Activated T-cell treated with anti-CD3 and anti-CD28 coated beads, Interleukin-2, amount 50 U/mL, for 4 hours (primary cell): Measurements from ENCODE around the gene ITPRID2. TPM values are rescaled to one million over a fixed set of nuclear protein-coding genes. Genes with fewer than 3 reads are reported as not detected.

Experiments used
- ATAC-seq, 2 donors: fragments of 200-7000 bp; cut with Tn5 transposase; one replicate each; pipeline ENCODE4 v1.10.0; 2021
- DNase-seq: peaks from one replicate; pipeline ENCODE4 v3.0.0-alpha.2; 2020
- H3K27me3 Mint-ChIP-seq: one replicate; pipeline ENCODE4 v1.8.0; 2021; ENCODE audit warnings: low read depth, mixed read lengths
- H3K36me3 Mint-ChIP-seq: one replicate; pipeline ENCODE4 v1.8.0; 2022; ENCODE audit warnings: mixed read lengths; ENCODE audit not compliant: insufficient read depth
- H3K4me1 Mint-ChIP-seq: one replicate; pipeline ENCODE4 v1.8.0; 2021; ENCODE audit warnings: low read depth, mixed read lengths
- H3K4me3 Mint-ChIP-seq: one replicate; pipeline ENCODE4 v1.8.0; 2021; ENCODE audit warnings: mild to moderate bottlenecking, moderate library complexity, mixed read lengths
- H3K9me3 Mint-ChIP-seq: one replicate; pipeline ENCODE4 v1.8.0; 2021; ENCODE audit warnings: mixed read lengths
- total RNA-seq, 3 donors: library from RNA; stranded (reverse); gene quantifications; one replicate each; pipeline ENCODE4 v1.2.1, GENCODE V29; 2021

The ITPRID2 gene
- total RNA-seq, 3 donors from 2014 or later = 30.9 to 41.8 (median 37.5) TPM

DNA sequence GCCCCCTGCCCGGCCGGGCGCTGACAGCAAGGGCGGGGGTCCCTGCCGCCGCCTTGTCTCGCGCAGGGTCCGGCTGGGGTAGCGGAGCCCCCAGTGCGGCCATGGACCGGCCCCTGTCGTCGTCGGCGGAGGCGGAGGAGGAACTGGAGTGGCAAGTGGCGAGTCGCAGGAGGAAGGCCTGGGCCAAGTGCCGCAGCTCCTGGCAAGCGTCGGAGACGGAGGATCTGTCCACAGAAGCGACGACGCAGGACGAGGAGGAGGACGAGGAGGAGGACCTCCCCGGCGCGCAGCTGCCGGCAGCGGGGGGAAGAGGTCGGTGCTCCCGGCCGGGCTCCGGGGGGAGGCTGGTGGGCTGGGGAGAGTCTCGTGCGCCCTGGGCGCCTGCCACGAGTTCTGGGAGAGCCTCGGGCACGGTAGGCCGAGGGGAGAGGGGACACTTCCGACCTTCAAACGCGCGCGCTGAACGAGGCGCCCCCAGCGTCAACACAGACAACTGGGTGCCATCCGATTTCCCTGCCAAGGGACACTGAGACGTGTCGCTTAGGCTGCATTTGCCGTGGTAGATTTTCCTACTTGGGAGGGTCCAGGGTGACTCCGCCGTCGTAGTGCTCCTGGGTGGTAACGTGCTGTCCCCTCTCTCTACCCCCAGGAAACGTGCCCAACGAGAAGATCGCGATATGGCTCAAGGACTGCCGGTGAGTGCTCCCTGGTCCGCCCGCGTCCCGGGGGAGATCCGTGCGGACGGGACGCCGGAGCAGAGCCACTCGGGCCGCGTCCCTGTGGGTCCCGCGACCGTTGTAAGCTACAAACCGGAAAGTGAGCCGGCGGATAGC is 652 bp downstream of the ITPRID2 start:
- Mint-ChIP-seq H3K4me1 (peaks cover 29% of the 10 kb centered on the region), H3K9me3 (no peaks in the 10 kb centered on the region), H3K36me3 (peaks cover 9% of the 10 kb centered on the region), H3K4me3 (peak overlapping the region; percentile 97), H3K27me3 (peaks cover 11% of the 10 kb centered on the region)
- ATAC-seq (peak; percentile 65 to 67), DNase-seq (peak; percentile 46)

DNA sequence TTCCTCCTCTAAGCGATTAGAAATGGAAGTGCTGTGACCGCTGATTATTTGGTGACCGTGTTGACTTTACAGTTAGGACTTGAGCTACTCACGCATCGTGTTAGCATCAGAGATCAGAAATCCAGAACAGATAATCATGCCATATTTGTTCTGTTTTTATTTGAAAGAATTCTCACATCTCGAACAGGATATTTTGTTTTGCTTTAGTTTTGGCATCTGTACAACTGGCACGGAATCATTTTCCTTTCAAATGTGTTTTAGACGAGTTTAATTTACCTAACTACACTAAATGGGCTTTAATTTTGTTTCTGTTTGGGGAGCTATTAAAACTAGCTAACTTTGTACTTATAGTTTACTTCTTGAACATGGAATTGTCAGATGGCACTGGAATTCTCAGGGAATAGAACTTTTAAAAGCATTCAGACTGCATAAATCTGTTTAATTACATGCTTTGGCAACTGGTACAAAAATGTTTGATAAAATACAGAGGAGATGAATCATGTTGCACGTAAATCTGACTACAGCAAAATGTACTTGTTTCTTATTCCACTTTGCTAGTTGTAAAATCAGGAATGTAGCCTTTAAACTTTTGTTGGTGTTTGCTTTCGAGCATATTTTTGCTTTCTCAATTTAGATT is 1.4 kb downstream of the ITPRID2 start:
- Mint-ChIP-seq H3K9me3 (no peaks in the 10 kb centered on the region), H3K4me1 (peaks cover 29% of the 10 kb centered on the region), H3K36me3 (peaks cover 9% of the 10 kb centered on the region), H3K27me3 (peaks cover 8% of the 10 kb centered on the region), H3K4me3 (peak overlapping the region; percentile 97)
- DNase-seq = no peak
- ATAC-seq = no peak

DNA sequence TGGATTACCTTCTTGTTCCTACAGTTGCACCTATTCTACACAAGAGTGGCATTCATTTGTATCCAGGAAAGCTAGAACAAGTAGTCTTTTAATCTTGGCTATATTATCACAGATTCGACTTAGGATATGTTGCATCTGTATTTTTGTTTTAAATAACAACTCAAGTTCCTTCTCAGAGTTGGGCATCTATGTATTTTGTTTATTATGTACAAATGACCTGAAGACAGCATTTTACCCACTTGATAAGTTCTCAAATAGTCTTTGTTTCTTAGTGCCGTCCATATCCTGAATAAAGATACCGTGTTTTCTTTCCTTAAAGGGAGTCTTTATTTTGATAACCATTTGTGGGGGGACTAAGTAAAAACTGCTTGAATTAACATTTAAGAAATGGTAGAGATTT is 2.9 kb downstream of the ITPRID2 start:
- H3K4me1 Mint-ChIP-seq = peaks cover 29% of the 10 kb centered on the region
- peaks cover 15% of the 10 kb centered on the region for H3K36me3 Mint-ChIP-seq

DNA sequence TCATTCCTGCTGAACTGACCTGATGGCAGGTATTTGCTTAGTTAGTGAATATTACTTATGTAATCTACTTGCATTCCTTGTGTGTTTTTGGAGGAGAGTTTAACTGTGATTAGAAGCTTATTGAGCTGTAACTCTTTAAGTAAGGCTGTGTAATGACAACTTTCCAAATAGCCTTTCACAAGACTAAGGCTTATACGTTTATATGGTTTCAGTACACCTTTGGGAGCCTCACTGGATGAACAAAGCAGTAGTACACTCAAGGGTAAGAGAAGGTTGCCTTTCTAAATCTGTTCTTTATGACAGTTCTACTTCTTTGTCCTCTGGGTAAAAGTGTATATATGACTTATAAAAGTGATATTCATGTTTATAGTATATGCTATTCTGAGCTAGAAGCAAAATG is 4.3 kb downstream of the ITPRID2 start:
- H3K4me1 Mint-ChIP-seq = peaks cover 36% of the 10 kb centered on the region
- ATAC-seq (no peak), DNase-seq (no peak)
- no peaks in the 10 kb centered on the region for H3K9me3 Mint-ChIP-seq
- no peak overlapping the region for H3K4me3 Mint-ChIP-seq
- H3K36me3 Mint-ChIP-seq = peaks cover 22% of the 10 kb centered on the region
- no peaks in the 10 kb centered on the region for H3K27me3 Mint-ChIP-seq

More for the DNA sequence above, 2.9 kb downstream of the ITPRID2 start:
- ATAC-seq (no peak), DNase-seq (no peak)
- Mint-ChIP-seq H3K27me3 (peaks cover 5% of the 10 kb centered on the region), H3K9me3 (no peaks in the 10 kb centered on the region), H3K4me3 (no peak overlapping the region)

DNA sequence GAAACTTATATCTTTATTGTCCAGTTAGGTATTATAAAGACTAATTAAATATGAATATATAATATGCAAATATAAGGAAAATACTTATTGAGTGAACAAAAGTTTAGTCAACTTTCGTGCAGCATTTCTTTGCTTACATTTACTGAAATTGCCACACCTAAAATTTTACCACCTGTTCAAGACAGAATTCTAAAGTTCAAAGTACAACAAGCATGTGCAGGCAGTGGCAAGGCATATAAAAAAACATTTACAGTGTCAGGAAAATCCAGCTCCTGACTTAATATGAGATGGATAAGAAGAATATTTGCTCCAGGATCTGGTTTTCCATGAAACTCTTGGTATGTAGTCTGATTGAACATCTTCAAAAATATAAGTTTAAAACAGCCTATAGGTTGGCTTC is 4.8 kb downstream of the ITPRID2 start:
- Mint-ChIP-seq H3K4me3 (no peak overlapping the region), H3K36me3 (peaks cover 22% of the 10 kb centered on the region), H3K27me3 (no peaks in the 10 kb centered on the region), H3K9me3 (no peaks in the 10 kb centered on the region), H3K4me1 (peaks cover 33% of the 10 kb centered on the region)
- no peak for ATAC-seq
- DNase-seq = no peak

GRCh38 chr2:181900007-181900651 is 8.6 kb downstream of the ITPRID2 start:
- no peaks in the 10 kb centered on the region for H3K27me3 Mint-ChIP-seq
- H3K9me3 Mint-ChIP-seq = no peaks in the 10 kb centered on the region
- ATAC-seq = no peak
- peaks cover 11% of the 10 kb centered on the region for H3K4me1 Mint-ChIP-seq
- peaks cover 39% of the 10 kb centered on the region for H3K36me3 Mint-ChIP-seq
- no peak for DNase-seq
- no peak overlapping the region for H3K4me3 Mint-ChIP-seq

DNA sequence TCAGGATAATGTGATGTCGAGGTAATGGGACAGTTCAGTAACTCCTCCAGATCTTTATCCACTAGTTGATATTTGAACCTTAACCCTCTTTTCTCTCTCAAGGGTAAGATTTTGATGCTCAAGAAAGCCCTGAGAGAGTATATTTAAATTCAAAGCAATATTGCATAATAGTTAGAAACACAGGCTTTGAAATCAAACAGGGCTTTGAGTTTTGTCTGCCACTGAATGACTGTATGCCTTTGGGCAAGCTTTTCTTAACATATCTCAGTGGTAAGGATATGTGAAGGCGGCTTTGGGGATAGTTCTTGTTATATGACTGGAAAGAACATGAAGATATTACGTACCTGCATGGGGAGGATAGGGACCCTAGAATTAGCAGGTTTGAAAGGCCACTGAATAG is 11.1 kb downstream of the ITPRID2 start:
- peaks cover 43% of the 10 kb centered on the region for H3K36me3 Mint-ChIP-seq
- H3K4me3 Mint-ChIP-seq = no peak overlapping the region
- no peaks in the 10 kb centered on the region for H3K9me3 Mint-ChIP-seq
- peaks cover 8% of the 10 kb centered on the region for H3K4me1 Mint-ChIP-seq
- ATAC-seq (no peak), DNase-seq (no peak)
- no peaks in the 10 kb centered on the region for H3K27me3 Mint-ChIP-seq

GRCh38 chr2:181904022-181904632 is 12.6 kb downstream of the ITPRID2 start:
- Mint-ChIP-seq H3K9me3 (no peaks in the 10 kb centered on the region), H3K4me3 (no peak overlapping the region), H3K4me1 (peaks cover 10% of the 10 kb centered on the region), H3K36me3 (peaks cover 39% of the 10 kb centered on the region), H3K27me3 (no peaks in the 10 kb centered on the region)
- DNase-seq = no peak
- peak in 1 of 2 donors; percentile 33 for ATAC-seq

DNA sequence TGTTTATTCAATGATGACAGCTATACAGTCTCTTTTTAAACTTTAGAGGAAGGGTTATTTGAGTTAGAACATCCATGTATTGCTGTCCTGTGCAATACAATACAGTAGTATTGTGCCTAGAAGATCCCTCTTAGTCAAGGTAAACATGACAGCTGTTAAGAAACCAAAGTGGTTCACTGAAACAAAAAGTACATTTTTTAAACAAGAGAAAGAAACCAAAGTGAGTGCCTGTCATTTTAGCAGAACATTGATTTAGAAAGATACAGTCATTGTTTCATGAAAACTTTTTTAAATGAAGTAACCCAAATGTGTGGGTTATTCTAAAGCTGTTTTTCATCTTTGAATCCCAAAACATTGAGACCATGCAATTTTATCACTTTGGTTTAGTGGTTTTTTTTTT is 15.5 kb downstream of the ITPRID2 start:
- Mint-ChIP-seq H3K4me3 (no peak overlapping the region), H3K27me3 (no peaks in the 10 kb centered on the region), H3K9me3 (no peaks in the 10 kb centered on the region), H3K4me1 (peaks cover 3% of the 10 kb centered on the region), H3K36me3 (peaks cover 28% of the 10 kb centered on the region)
- DNase-seq (no peak), ATAC-seq (peak; percentile 85 to 87)

DNA sequence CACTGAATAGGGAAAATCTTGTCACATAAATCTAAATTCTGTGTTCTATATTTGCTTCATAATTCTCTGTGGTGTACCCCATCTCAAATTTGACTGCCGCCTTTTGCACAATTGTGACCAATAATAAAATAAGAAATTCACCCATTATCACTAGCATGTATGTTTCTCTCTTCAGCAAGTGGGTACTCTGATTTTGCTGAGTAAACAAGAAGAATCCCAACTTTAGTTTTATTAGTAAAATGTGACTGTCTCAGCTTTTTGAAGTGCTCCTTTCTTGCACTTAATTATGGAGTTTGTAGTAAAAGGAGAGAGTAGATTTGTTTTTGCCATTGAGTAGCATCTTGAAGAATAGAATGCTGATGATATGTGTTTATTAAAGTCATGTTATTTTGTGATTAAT is 16.1 kb downstream of the ITPRID2 start:
- Mint-ChIP-seq H3K27me3 (no peaks in the 10 kb centered on the region), H3K36me3 (peaks cover 24% of the 10 kb centered on the region)
- ATAC-seq = no peak

DNA sequence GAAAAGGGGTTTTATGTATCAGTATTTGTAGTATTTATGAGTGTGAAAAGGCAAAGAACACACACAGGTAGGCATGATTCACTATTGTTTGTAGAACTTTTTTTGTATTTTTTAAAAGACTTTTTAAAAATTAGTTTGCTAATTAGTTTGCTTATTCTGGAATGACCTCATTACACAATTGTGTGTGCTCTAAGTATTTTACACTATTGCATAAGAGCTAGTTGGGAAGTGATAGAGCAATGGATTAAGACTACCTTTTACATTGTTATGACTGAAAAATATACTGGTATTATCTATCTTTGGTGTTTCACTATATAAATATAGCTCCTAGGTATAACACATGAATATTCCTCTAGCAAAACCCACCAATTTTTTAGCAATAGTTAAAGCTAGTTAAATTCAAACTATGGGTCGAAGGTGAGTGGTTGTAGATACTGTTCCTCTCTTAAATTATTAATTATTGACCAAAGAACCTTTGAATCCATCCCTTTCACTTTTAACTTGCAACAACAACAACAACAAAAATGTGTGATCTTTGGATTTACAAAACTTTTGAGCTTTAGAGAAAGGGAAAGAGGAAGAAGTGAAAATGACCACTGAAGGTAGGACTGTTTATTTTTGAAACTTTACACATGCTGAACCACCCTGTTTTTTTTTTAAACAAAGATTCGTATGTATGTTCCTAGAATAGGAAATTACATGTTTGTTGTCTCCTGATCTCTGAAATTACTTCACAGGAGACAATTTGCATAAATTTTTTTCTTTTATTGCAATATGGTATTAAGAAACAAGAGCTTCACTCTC is 18.7 kb downstream of the ITPRID2 start:
- Mint-ChIP-seq H3K4me3 (no peak overlapping the region), H3K4me1 (peaks cover 3% of the 10 kb centered on the region), H3K36me3 (peaks cover 25% of the 10 kb centered on the region), H3K9me3 (no peaks in the 10 kb centered on the region), H3K27me3 (no peaks in the 10 kb centered on the region)
- DNase-seq (no peak), ATAC-seq (no peak)

More for the DNA sequence above, 16.1 kb downstream of the ITPRID2 start:
- Mint-ChIP-seq H3K9me3 (no peaks in the 10 kb centered on the region), H3K4me1 (peaks cover 3% of the 10 kb centered on the region), H3K4me3 (no peak overlapping the region)
- no peak for DNase-seq

DNA sequence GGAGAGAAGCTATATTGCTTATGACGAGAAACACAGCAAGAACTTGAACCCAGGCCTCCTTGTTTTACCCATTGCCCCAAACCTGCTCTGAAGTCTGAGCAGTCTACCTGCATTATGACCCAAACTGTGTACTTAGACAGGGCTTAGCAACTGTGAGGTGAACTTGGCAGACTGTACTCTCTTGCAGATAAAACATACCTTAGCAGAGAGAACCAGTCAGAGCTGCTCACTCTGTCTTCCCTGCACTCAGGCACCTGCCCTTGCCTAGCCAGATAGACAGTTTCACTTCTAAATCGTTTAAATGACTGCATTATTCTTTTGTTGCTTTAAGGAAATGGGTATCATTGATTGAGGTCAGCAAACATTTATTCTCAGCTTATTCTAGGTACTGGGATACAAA is 20.3 kb downstream of the ITPRID2 start:
- DNase-seq = no peak
- H3K36me3 Mint-ChIP-seq = peaks cover 31% of the 10 kb centered on the region

DNA sequence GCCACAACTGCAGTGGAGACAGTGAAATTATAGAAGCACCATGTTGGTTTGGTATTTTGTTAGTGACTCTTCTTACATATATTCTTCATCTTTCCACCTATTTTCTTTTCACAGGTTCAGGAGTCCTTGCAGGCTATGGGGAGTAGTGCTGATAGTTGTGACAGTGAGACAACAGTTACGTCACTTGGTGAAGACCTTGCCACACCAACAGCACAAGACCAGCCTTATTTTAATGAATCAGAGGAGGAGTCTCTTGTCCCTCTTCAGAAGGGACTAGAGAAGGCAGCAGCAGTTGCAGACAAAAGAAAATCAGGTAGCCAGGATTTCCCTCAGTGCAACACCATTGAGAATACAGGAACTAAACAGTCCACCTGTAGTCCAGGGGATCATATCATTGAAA is 23.6 kb downstream of the ITPRID2 start:
- H3K36me3 Mint-ChIP-seq = peaks cover 38% of the 10 kb centered on the region
- no peak for ATAC-seq

More for the DNA sequence above, 20.3 kb downstream of the ITPRID2 start:
- Mint-ChIP-seq H3K4me1 (peaks cover 3% of the 10 kb centered on the region), H3K4me3 (no peak overlapping the region), H3K27me3 (no peaks in the 10 kb centered on the region), H3K9me3 (no peaks in the 10 kb centered on the region)
- ATAC-seq = no peak

More for the DNA sequence above, 23.6 kb downstream of the ITPRID2 start:
- Mint-ChIP-seq H3K4me1 (no peaks in the 10 kb centered on the region), H3K27me3 (no peaks in the 10 kb centered on the region), H3K4me3 (no peak overlapping the region), H3K9me3 (no peaks in the 10 kb centered on the region)
- DNase-seq = no peak
